Measurements from ENCODE around the gene DNASE1L1. TPM values are rescaled to one million over a fixed set of nuclear protein-coding genes. Genes with fewer than 3 reads are reported as not detected.

The DNASE1L1 gene
- total and polyA plus RNA-seq, 10 donors = 18.1 to 54.5 (median 36.8) TPM

DNA sequence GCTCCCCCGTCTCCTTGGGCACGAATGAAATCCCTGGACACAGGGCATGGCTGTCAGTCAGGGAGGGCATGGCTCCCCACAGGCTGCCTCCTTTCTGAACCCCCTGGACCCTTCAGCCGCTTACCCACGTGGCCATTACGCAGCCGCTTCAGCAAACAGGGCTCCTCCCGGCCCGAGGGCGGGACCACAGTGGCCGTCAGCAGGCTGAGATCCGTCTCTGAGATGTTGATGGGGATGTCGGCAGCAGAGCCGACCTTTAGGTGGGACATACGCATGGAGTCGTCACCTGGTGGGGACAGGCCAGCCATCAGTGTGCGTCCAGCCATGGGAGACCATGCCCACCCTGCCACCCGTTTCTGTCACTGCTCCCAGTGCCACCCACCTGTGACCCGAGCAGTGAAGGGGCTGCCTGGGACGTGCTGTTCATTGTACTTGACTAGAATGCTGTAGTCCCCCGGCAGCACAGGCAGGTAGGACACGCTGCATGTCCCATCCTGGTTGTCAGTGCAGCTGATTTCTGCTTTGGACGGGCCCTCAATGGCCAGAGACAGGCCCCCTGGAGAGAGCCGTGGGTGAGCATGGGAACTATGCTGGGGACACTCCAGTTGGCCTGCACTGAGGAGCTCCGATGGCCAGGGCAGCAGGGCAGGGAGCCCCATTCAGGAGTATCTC, 55.7 kb downstream of the DNASE1L1 start:
- intact Hi-C loops (cut with DNase I; ENCODE audit: low total_unique reads) = no loop called here
- WGBS, 5 donors = 87 to 94% (median 88%) methylated on average over 10 to 24 of the region's 24 CpGs
- H3K4me1 ChIP-seq = peaks cover 0 to 68% (median 35%) of the 10 kb centered on the region in 6 donors

DNA sequence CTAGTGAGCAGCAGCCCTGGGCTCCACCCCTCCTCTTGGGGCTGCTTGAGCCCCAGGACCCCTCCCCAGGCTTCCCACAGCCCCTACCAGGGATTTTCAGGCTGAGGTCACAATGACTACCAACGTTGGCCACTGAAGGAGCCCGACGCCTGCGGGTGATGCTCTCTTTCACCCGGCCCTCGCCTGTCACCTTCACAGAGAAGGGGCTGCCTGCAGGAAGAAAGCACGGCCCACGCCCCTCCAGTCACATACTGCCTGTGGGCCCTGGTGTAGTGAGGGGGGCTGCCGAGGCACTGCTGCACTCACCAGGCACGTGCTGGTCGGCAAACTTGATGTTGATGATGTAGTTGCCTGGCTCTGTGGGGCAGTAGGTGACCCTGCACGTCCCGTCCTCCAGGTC, 56.6 kb downstream of the DNASE1L1 start:
- Histone ChIP-seq H3K36me3 (peaks cover 0 to 95% (median 82%) of the 10 kb centered on the region in 6 donors), H3K27me3 (replicated peaks in 1 of 7) (no peaks in the 10 kb centered on the region), H3K4me3 (no peak overlapping the region), H3K4me1 (peaks cover 3 to 75% (median 39%) of the 10 kb centered on the region in 6 donors), H3K9me3 (no peaks in the 10 kb centered on the region), H3K27ac (peak overlapping the region in 6 of 8 donors; percentile 20 to 85 (median 70))
- no peak for TF ChIP-seq POLR2A (IDR thresholded peaks at IDR 0.05)
- TF ChIP-seq, protein P1, sequence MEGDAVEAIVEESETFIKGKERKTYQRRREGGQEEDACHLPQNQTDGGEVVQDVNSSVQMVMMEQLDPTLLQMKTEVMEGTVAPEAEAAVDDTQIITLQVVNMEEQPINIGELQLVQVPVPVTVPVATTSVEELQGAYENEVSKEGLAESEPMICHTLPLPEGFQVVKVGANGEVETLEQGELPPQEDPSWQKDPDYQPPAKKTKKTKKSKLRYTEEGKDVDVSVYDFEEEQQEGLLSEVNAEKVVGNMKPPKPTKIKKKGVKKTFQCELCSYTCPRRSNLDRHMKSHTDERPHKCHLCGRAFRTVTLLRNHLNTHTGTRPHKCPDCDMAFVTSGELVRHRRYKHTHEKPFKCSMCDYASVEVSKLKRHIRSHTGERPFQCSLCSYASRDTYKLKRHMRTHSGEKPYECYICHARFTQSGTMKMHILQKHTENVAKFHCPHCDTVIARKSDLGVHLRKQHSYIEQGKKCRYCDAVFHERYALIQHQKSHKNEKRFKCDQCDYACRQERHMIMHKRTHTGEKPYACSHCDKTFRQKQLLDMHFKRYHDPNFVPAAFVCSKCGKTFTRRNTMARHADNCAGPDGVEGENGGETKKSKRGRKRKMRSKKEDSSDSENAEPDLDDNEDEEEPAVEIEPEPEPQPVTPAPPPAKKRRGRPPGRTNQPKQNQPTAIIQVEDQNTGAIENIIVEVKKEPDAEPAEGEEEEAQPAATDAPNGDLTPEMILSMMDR (IDR thresholded peaks at IDR 0.05 in 8 of 11, conservative IDR thresholded peaks at IDR 0.05 in 3 of 11) = no peak
- TF ChIP-seq POLR2AphosphoS5 (IDR thresholded peaks at IDR 0.05) = peak in 1 of 3 donors; percentile 17
- 79 to 100% (median 86%) methylated on average over 4 to 13 of the region's 13 CpGs; no CpG with 5 or more reads in 1 of the 5 donors for WGBS, 5 donors
- intact Hi-C loops (cut with DNase I; ENCODE audit: low total_unique reads) = no loop called here
- no peak for DNase-seq

More for the DNA sequence above, 55.7 kb downstream of the DNASE1L1 start:
- Histone ChIP-seq H3K27ac (peak overlapping the region in 2 of 8 donors; percentile 77 to 85), H3K4me3 (no peak overlapping the region), H3K9me3 (no peaks in the 10 kb centered on the region), H3K36me3 (peaks cover 0 to 100% (median 90%) of the 10 kb centered on the region in 6 donors), H3K27me3 (replicated peaks in 1 of 7) (no peaks in the 10 kb centered on the region)
- TF ChIP-seq POLR2AphosphoS5 (IDR thresholded peaks at IDR 0.05) = peak in 1 of 3 donors; percentile 53
- TF ChIP-seq, protein P1 (IDR thresholded peaks at IDR 0.05 in 8 of 11, conservative IDR thresholded peaks at IDR 0.05 in 3 of 11) = no peak
- no peak for DNase-seq

DNA sequence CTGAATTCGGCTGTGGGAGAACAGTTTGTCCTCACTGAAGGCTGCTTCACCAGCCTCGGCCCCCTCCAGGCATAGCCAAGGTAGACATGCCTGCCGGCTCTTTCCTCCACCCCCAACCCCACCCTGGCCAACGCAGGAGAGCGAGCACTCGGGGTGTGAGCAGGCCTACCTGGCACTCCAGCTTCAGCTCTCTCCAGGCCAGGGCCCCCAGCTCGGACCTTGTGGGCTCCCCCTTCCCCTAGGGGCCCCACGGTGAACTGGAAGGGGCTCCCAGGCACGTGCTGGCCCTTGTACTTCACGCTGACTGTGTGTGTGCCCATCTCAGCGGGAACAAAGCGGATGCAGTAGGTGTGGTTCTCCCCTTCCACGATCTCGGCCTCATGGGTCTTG, 57.0 kb downstream of the DNASE1L1 start:
- TF ChIP-seq, protein P1 (IDR thresholded peaks at IDR 0.05 in 8 of 11, conservative IDR thresholded peaks at IDR 0.05 in 3 of 11) = no peak
- TF ChIP-seq POLR2A (IDR thresholded peaks at IDR 0.05) (no peak), POLR2AphosphoS5 (IDR thresholded peaks at IDR 0.05) (no peak)
- no peak for DNase-seq
- H3K9me3 ChIP-seq = no peaks in the 10 kb centered on the region
- H3K36me3 ChIP-seq = peaks cover 0 to 90% (median 78%) of the 10 kb centered on the region in 6 donors
- no peak overlapping the region for H3K4me3 ChIP-seq
- WGBS, 5 donors = 80 to 90% (median 87%) methylated on average over 5 to 14 of the region's 14 CpGs
- H3K27me3 ChIP-seq (replicated peaks in 1 of 7) = no peaks in the 10 kb centered on the region
- peaks cover 5 to 79% (median 44%) of the 10 kb centered on the region in 6 donors for H3K4me1 ChIP-seq
- H3K27ac ChIP-seq = peak overlapping the region in 6 of 8 donors; percentile 20 to 85 (median 70)
- intact Hi-C loops (cut with DNase I; ENCODE audit: low total_unique reads) = no loop called here

Small RNA genes lying within 50 kb of the gene (microRNA-seq; reads per million reads assigned to microRNA genes)
- 0 to 1.1 (median 0.85) reads per million in 3 donors for gene MIR6858

Small RNA genes lying within 50 kb of the gene (small RNA-seq; reads per million reads assigned to genes)
- gene MIR6858 = 0 to 0.29 (median 0.03) reads per million in 4 donors
- gene SNORA70 = 0 reads per million in 4 donors

Other genes starting within 250 kb of the DNASE1L1 start
- not detected for gene OPN1MW, start 226.7 kb downstream of the DNASE1L1 start, total RNA-seq
- gene OPN1MW, start 226.7 kb downstream of the DNASE1L1 start, polyA plus RNA-seq = not detected
- gene OPN1MW2, start 189.5 kb downstream of the DNASE1L1 start, total RNA-seq = not detected
- gene OPN1MW2, start 189.5 kb downstream of the DNASE1L1 start, polyA plus RNA-seq = not detected
- gene OPN1MW3, start 151.7 kb downstream of the DNASE1L1 start, total RNA-seq = not detected
- gene OPN1MW3, start 151.7 kb downstream of the DNASE1L1 start, polyA plus RNA-seq = not detected
- gene TEX28, start 114.1 kb downstream of the DNASE1L1 start, total RNA-seq = not detected
- gene TEX28, start 114.1 kb downstream of the DNASE1L1 start, polyA plus RNA-seq = not detected
- 1 to 10 TPM in 3 of 7 donors, under 1 TPM in 3, not detected in 1; 0.42 to 3.7 (median 1.2) TPM for gene TKTL1, start 113.5 kb downstream of the DNASE1L1 start, total RNA-seq
- under 1 TPM; 0.13 to 0.57 (median 0.24) TPM for gene TKTL1, start 113.5 kb downstream of the DNASE1L1 start, polyA plus RNA-seq
- gene FLNA, start 34.6 kb downstream of the DNASE1L1 start, total RNA-seq = 1,000 to 10,000 TPM in 1 of 7 donors, 100 to 1,000 TPM in 6; 401 to 1,447 (median 668) TPM
- gene FLNA, start 34.6 kb downstream of the DNASE1L1 start, polyA plus RNA-seq = 100 to 1,000 TPM; 259 to 548 (median 322) TPM
- gene EMD, start 30.0 kb downstream of the DNASE1L1 start, total RNA-seq = 10 to 100 TPM; 29.8 to 56.3 (median 49.9) TPM
- gene EMD, start 30.0 kb downstream of the DNASE1L1 start, polyA plus RNA-seq = 10 to 100 TPM; 77.8 to 83.1 (median 78.9) TPM
- 1,000 to 10,000 TPM; 2,711 to 4,089 (median 3,238) TPM for gene RPL10, start 10.9 kb downstream of the DNASE1L1 start, total RNA-seq
- 1,000 to 10,000 TPM; 6,919 to 9,324 (median 8,870) TPM for gene RPL10, start 10.9 kb downstream of the DNASE1L1 start, polyA plus RNA-seq
- gene TAFAZZIN, start 2.3 kb upstream of the DNASE1L1 start, total RNA-seq = 100 to 1,000 TPM in 1 of 7 donors, 10 to 100 TPM in 6; 70.1 to 107 (median 76.3) TPM
- gene TAFAZZIN, start 2.3 kb upstream of the DNASE1L1 start, polyA plus RNA-seq = 100 to 1,000 TPM in 2 of 3 donors, 10 to 100 TPM in 1; 65.7 to 135 (median 115) TPM
- 100 to 1,000 TPM in 3 of 7 donors, 10 to 100 TPM in 4; 80.3 to 127 (median 99.9) TPM for gene ATP6AP1, start 19.4 kb upstream of the DNASE1L1 start, total RNA-seq
- gene ATP6AP1, start 19.4 kb upstream of the DNASE1L1 start, polyA plus RNA-seq = 10 to 100 TPM; 34.2 to 62.3 (median 44.1) TPM
- gene GDI1, start 27.9 kb upstream of the DNASE1L1 start, total RNA-seq = 100 to 1,000 TPM in 6 of 7 donors, 10 to 100 TPM in 1; 88.7 to 137 (median 111) TPM
- gene GDI1, start 27.9 kb upstream of the DNASE1L1 start, polyA plus RNA-seq = 100 to 1,000 TPM in 2 of 3 donors, 10 to 100 TPM in 1; 56.2 to 125 (median 107) TPM
- gene FAM50A, start 34.9 kb upstream of the DNASE1L1 start, total RNA-seq = 10 to 100 TPM; 30.3 to 53.9 (median 45.5) TPM
- 100 to 1,000 TPM in 1 of 3 donors, 10 to 100 TPM in 2; 65.7 to 123 (median 99.4) TPM for gene FAM50A, start 34.9 kb upstream of the DNASE1L1 start, polyA plus RNA-seq
- gene PLXNA3, start 49.0 kb upstream of the DNASE1L1 start, total RNA-seq = 10 to 100 TPM in 6 of 7 donors, 1 to 10 TPM in 1; 9.1 to 46.8 (median 27.2) TPM
- 10 to 100 TPM in 1 of 3 donors, 1 to 10 TPM in 2; 2.5 to 11.6 (median 4.1) TPM for gene PLXNA3, start 49.0 kb upstream of the DNASE1L1 start, polyA plus RNA-seq
- gene LAGE3, start 70.0 kb upstream of the DNASE1L1 start, total RNA-seq = 10 to 100 TPM; 11.8 to 25.2 (median 16.7) TPM
- 10 to 100 TPM; 15.0 to 27.7 (median 27.3) TPM for gene LAGE3, start 70.0 kb upstream of the DNASE1L1 start, polyA plus RNA-seq
- 10 to 100 TPM; 18.6 to 36.3 (median 23.1) TPM for gene UBL4A, start 77.4 kb upstream of the DNASE1L1 start, total RNA-seq
- gene UBL4A, start 77.4 kb upstream of the DNASE1L1 start, polyA plus RNA-seq = 10 to 100 TPM; 13.4 to 27.1 (median 20.6) TPM
- 10 to 100 TPM; 15.9 to 21.8 (median 17.4) TPM for gene SLC10A3, start 81.4 kb upstream of the DNASE1L1 start, total RNA-seq
- gene SLC10A3, start 81.4 kb upstream of the DNASE1L1 start, polyA plus RNA-seq = 10 to 100 TPM; 11.0 to 17.0 (median 14.1) TPM
- 10 to 100 TPM; 29.1 to 38.1 (median 34.7) TPM for gene FAM3A, start 107.0 kb upstream of the DNASE1L1 start, total RNA-seq
- gene FAM3A, start 107.0 kb upstream of the DNASE1L1 start, polyA plus RNA-seq = 10 to 100 TPM; 35.2 to 54.5 (median 52.3) TPM
- gene G6PD, start 137.6 kb upstream of the DNASE1L1 start, total RNA-seq = 10 to 100 TPM; 57.0 to 93.1 (median 70.3) TPM
- gene G6PD, start 137.6 kb upstream of the DNASE1L1 start, polyA plus RNA-seq = 10 to 100 TPM; 15.5 to 34.2 (median 15.7) TPM
- gene IKBKG, start 138.4 kb upstream of the DNASE1L1 start, total RNA-seq = 10 to 100 TPM; 18.9 to 66.6 (median 39.1) TPM
- 10 to 100 TPM; 21.5 to 52.8 (median 49.9) TPM for gene IKBKG, start 138.4 kb upstream of the DNASE1L1 start, polyA plus RNA-seq
- gene CTAG1A, start 175.9 kb upstream of the DNASE1L1 start, total RNA-seq = not detected
- gene CTAG1A, start 175.9 kb upstream of the DNASE1L1 start, polyA plus RNA-seq = not detected
- gene CTAG1B, start 210.0 kb upstream of the DNASE1L1 start, total RNA-seq = not detected
- gene CTAG1B, start 210.0 kb upstream of the DNASE1L1 start, polyA plus RNA-seq = not detected
- gene CTAG2, start 244.3 kb upstream of the DNASE1L1 start, total RNA-seq = under 1 TPM in 1 of 7 donors, not detected in 6; 0.46 TPM
- 1 to 10 TPM in 1 of 3 donors, under 1 TPM in 1, not detected in 1; 0.10 to 7.9 TPM for gene CTAG2, start 244.3 kb upstream of the DNASE1L1 start, polyA plus RNA-seq

Data from spleen (tissue), 11 donors.